ENCODE results near the gene PLS3. TPM values are rescaled to one million over a fixed set of nuclear protein-coding genes. Genes with fewer than 3 reads are reported as not detected.

Gene PLS3
- total RNA-seq, 3 donors from 2014 or later, result 64.6 to 79.5 (median 69.4) TPM

- H3K36me3 ChIP-seq, result no peaks in the 10 kb centered on the region
- DNase-seq (ENCODE audit: low spot score in 2 of 2), result no peak
- H3K27ac ChIP-seq, result no peak overlapping the region
- H3K27me3 ChIP-seq, result peaks cover 0 to 30% of the 10 kb centered on the region in 2 donors
- TF ChIP-seq, protein P1, sequence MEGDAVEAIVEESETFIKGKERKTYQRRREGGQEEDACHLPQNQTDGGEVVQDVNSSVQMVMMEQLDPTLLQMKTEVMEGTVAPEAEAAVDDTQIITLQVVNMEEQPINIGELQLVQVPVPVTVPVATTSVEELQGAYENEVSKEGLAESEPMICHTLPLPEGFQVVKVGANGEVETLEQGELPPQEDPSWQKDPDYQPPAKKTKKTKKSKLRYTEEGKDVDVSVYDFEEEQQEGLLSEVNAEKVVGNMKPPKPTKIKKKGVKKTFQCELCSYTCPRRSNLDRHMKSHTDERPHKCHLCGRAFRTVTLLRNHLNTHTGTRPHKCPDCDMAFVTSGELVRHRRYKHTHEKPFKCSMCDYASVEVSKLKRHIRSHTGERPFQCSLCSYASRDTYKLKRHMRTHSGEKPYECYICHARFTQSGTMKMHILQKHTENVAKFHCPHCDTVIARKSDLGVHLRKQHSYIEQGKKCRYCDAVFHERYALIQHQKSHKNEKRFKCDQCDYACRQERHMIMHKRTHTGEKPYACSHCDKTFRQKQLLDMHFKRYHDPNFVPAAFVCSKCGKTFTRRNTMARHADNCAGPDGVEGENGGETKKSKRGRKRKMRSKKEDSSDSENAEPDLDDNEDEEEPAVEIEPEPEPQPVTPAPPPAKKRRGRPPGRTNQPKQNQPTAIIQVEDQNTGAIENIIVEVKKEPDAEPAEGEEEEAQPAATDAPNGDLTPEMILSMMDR (IDR thresholded peaks at IDR 0.05), result no peak
- TF ChIP-seq POLR2A (IDR thresholded peaks at IDR 0.05), result no peak
- TF ChIP-seq POLR2AphosphoS5 (IDR thresholded peaks at IDR 0.05), result no peak
- H3K9me3 ChIP-seq, result no peaks in the 10 kb centered on the region
- intact Hi-C loops (cut with DNase I; ENCODE audit: low total_unique reads), result no loop called here
- no peak overlapping the region for H3K4me3 ChIP-seq
- no peaks in the 10 kb centered on the region for H3K4me1 ChIP-seq
Measured at GRCh38 chrX:115603534-115604074, 42.6 kb downstream of the PLS3 start.

DNA sequence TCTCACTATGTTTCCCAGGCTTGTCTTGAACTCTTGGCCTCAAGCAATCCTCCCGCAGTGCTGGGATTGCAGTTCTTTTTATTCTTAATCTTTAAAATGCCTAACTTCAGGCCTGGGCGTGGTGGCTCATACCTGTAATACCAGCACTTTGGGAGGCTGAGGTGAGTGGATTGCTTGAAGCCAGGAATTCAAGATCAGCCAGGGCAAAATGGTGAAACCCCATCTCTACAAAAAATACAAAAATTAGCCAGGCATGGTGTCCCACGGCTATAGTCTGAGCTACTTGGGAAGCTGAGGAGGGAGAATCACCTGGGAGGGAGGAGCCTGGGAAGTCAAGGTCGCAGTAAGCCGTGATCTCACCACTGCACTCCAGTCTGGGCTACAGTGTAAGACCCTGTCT lies 45.9 kb downstream of the PLS3 start:
- Histone ChIP-seq H3K27me3 (peaks cover 0 to 38% of the 10 kb centered on the region in 2 donors), H3K27ac (no peak overlapping the region), H3K4me1 (no peaks in the 10 kb centered on the region), H3K4me3 (no peak overlapping the region), H3K9me3 (no peaks in the 10 kb centered on the region), H3K36me3 (no peaks in the 10 kb centered on the region)
- TF ChIP-seq, protein P1 (IDR thresholded peaks at IDR 0.05), result no peak
- no peak for TF ChIP-seq POLR2AphosphoS5 (IDR thresholded peaks at IDR 0.05)
- TF ChIP-seq POLR2A (IDR thresholded peaks at IDR 0.05), result no peak
- intact Hi-C loops (cut with DNase I; ENCODE audit: low total_unique reads), result no loop called here
- DNase-seq (ENCODE audit: low spot score in 2 of 2), result no peak

DNA sequence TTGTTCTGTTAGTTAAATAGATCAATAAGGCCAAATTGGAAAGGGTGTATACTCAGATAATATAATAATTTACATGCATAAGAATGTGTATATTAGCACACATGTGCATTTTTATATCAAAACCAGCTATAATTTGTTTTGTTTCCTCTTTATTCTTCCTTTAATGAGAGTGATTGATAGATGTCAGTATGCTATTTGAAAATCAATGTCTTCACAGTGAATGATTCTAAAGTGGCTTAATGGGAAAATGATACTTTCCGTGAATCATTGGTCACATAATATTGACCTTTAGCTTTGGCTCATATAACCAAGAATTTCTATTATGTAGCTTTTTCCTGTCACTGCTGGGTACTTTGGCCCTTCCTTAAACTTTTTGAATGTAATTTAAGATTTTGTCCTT lies 48.6 kb downstream of the PLS3 start:
- H3K4me3 ChIP-seq, result no peak overlapping the region
- intact Hi-C loops (cut with DNase I; ENCODE audit: low total_unique reads), result no loop called here
- no peaks in the 10 kb centered on the region for H3K9me3 ChIP-seq
- no peak for TF ChIP-seq POLR2AphosphoS5 (IDR thresholded peaks at IDR 0.05)
- no peak for TF ChIP-seq POLR2A (IDR thresholded peaks at IDR 0.05)
- peaks cover 0 to 37% of the 10 kb centered on the region in 2 donors for H3K27me3 ChIP-seq
- H3K27ac ChIP-seq, result no peak overlapping the region
- no peaks in the 10 kb centered on the region for H3K36me3 ChIP-seq
- no peaks in the 10 kb centered on the region for H3K4me1 ChIP-seq
- no peak for DNase-seq (ENCODE audit: low spot score in 2 of 2)

GRCh38 chrX:115616943-115617563 lies 56.1 kb downstream of the PLS3 start:
- no peaks in the 10 kb centered on the region for H3K36me3 ChIP-seq
- H3K4me1 ChIP-seq, result no peaks in the 10 kb centered on the region
- TF ChIP-seq POLR2AphosphoS5 (IDR thresholded peaks at IDR 0.05) (no peak), POLR2A (IDR thresholded peaks at IDR 0.05) (no peak)
- TF ChIP-seq, protein P1 (IDR thresholded peaks at IDR 0.05), result no peak
- DNase-seq (ENCODE audit: low spot score in 2 of 2), result no peak
- H3K9me3 ChIP-seq, result no peaks in the 10 kb centered on the region
- no peak overlapping the region for H3K4me3 ChIP-seq
- H3K27ac ChIP-seq, result peak overlapping the region; percentile 3 to 16
- intact Hi-C loops (cut with DNase I; ENCODE audit: low total_unique reads), result no loop called here
- peaks cover 0 to 47% of the 10 kb centered on the region in 2 donors for H3K27me3 ChIP-seq

- TF ChIP-seq, protein P1 (IDR thresholded peaks at IDR 0.05), result no peak
- TF ChIP-seq POLR2A (IDR thresholded peaks at IDR 0.05) (no peak), POLR2AphosphoS5 (IDR thresholded peaks at IDR 0.05) (no peak)
- no peaks in the 10 kb centered on the region for H3K4me1 ChIP-seq
- H3K9me3 ChIP-seq, result no peaks in the 10 kb centered on the region
- no peak overlapping the region for H3K27ac ChIP-seq
- no peaks in the 10 kb centered on the region for H3K36me3 ChIP-seq
- peaks cover 0 to 54% of the 10 kb centered on the region in 2 donors for H3K27me3 ChIP-seq
- no peak overlapping the region for H3K4me3 ChIP-seq
- intact Hi-C loops (cut with DNase I; ENCODE audit: low total_unique reads), result no loop called here
- no peak for DNase-seq (ENCODE audit: low spot score in 2 of 2)
Measured at GRCh38 chrX:115622534-115622933, 61.6 kb downstream of the PLS3 start.

Data from breast epithelium (tissue), 4 donors.